ENCODE results near the gene TMEM132D.

Gene TMEM132D

DNA sequence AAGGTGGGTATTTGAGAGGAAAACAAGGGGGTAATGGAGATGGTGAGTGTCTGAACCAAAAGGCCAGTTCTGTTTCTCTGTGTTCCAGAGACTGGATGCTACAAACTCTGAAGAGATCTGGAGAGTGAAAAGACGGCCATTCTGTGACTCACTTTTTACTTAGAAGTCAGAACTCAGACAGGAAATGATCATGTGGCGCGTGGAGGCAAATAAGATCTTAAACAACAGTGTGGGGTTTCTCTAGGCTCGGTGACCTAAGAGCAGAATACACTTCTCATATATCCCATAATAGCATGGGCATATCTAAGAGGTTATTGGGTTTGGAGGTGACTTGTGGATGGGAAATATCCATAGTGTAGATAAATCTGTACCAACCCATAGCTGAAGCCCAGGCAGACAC is 463.5 kb downstream of the TMEM132D start:
- no peak for DNase-seq (ENCODE audit: low read depth)

DNA sequence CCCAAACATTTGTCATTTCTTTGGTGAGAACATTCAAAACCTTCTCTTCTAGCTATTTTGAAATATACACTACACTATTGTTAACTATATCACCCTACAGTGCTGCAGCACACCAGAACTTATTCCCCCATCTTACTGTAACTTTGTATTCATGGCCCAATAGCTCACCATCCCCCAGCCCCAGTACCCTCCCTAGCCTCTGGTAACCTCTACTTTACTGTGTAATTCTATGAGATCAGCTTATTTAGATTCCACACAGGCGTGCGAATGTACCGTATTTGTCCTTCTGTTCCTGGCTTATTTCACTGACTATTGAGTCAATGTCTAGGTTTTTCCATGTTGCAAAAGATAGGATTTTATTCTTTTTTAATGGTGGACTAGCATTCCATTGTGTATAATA is 469.0 kb downstream of the TMEM132D start:
- DNase-seq (ENCODE audit: low read depth), result no peak

DNA sequence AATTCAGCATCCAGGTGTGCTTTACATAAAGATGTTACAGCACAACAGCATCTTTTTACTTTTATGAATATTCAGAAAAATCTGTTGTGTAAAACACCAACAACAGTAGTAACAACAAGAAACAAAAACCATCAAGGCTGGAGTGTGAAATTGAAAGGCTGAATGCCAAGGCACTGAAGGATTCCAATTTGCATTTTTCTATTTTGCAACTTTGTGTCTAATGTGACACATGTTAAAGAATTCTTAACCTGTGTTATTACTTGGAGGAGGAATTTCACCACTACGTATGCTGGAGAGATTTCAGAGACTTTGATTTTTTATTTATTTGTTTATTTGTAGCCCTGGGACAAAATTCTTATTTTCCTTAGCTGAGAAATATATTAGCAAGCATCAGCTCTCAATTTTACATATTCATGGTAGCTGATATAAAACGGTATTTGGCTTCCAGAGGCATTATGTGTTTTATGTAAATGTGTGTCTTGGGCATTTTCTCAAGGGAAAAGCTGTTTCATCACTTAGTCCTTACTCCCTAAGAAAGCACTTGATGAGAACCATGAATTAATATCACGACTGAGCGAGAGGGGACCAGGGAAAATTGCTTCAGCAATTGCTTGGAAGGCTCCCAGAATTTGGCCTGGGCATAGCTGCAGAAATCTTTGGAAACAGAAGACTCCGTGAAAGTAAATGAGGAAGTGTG is 475.4 kb downstream of the TMEM132D start:
- no peak for DNase-seq (ENCODE audit: low read depth)

GRCh38 chr12:129423041-129423580 is 480.7 kb downstream of the TMEM132D start:
- DNase-seq (ENCODE audit: low read depth), result no peak

DNA sequence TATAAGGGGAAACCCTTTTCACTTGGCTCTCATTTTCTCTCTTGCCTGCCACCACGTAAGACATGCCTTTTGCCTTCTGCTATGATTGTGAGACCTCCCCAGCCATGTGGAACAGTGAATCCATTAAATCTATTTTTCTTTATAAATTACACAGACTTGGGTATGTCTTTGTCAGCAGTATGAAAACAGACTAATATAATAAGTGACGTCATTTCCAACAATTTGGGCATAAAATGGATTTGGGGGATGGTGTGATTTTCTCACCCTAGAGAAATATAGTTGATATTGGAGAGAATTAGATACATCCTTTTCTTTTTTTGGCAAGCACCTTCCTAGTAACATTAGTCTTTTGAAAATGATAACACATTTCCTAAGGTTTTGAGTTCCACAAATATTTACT is 490.5 kb downstream of the TMEM132D start:
- DNase-seq (ENCODE audit: low read depth), result no peak

DNA sequence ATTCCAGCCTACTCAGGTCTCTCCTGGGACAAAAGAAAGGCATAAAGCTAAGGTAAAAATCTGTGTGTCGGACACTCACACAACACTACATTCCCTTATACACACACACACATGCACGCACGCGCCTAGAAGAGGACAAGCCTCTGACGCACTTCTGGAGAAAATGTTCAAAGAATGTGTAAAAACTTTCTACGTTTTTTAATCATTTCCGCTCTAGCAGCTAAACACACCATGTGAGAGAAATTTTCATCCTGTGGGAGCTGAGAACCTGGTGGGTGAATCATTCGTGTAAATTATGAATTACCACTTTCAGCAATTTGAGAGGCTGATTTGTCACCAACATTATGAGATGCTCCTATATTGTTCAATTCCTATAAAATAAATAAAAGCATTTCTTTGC is 494.5 kb downstream of the TMEM132D start:
- no peak for DNase-seq (ENCODE audit: low read depth)

- DNase-seq (ENCODE audit: low read depth), result no peak
Observed at GRCh38 chr12:129404556-129404955, 499.3 kb downstream of the TMEM132D start.

- no peak for DNase-seq (ENCODE audit: low read depth)
Observed at GRCh38 chr12:129401572-129401971, 502.3 kb downstream of the TMEM132D start.

- no peak for DNase-seq (ENCODE audit: low read depth)
Observed at GRCh38 chr12:129394177-129394825, 509.5 kb downstream of the TMEM132D start.

- DNase-seq (ENCODE audit: low read depth), result no peak
Observed at GRCh38 chr12:129393357-129393937, 510.4 kb downstream of the TMEM132D start.

GRCh38 chr12:129385637-129385990 is 518.2 kb downstream of the TMEM132D start:
- DNase-seq (ENCODE audit: low read depth), result no peak

DNA sequence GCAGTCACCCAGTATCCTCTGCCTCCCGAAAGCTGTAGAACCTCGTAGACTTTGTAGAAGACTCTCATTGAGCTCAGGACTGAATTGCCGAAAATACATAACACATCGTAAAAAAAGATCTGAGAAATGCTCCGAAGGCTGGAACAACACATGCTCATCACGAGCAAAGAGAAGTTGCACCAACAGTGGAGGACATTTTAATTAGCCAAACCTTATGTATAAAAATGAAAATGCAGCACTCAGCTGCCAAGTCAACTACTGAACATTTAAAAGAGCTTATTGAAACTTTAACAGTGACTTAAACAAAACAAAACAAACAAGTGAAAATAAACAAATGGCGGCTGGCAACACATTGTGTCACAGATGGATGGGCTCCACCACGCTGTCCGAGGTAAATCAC is 519.9 kb downstream of the TMEM132D start:
- DNase-seq (ENCODE audit: low read depth), result no peak

DNA sequence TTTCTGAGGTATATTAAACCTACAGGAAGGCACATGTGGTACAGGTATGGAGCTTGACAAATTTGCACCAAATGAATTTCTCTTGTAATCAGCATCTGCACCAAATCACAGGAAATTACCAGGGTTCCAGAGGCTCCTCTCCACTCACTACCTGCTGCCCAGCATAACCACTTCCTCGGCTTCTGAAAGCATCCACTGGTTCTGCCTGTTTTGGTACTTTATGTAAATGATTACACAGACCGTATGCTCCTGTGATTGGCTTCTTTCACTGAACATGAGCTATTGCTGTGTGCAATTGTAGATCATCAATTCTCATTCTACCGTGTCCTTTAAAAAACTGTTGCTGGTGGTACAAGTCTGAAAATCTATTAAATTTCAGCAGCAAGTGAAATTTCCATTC is 522.1 kb downstream of the TMEM132D start:
- no peak for DNase-seq (ENCODE audit: low read depth)

DNA sequence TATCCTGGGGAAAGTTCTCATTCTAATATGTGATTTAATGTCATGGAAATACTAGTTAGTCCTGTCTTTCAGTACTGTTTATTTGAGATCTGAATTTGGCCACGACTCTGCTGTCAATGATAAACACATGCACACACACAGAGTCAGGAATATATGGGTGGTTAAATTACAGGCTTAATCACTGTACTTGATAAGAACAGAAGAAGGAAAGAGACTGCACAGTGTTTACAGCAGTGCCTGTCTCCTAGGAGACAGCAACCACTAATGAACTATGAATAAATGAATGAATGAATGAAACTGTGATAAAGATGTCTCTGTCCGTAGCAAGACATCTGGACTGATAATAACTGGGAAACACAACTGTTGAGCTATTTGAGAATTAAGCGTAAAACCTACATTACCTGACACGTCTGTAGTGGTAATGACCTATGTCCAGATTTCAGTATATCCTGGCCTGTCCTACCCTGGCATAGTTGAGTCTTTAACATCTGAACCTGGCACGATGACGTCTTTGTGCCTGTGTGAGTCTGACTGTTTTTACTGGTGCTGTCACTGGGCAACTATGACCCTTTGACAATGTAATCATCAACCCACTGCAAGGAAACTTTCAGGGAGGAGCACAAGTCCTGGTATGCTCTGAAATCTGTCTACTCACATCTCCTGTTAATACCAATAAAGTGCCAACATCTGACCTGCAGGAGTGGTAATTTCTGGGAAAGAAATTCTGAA is 524.6 kb downstream of the TMEM132D start:
- DNase-seq (ENCODE audit: low read depth), result no peak

GRCh38 chr12:129378496-129378895 is 525.3 kb downstream of the TMEM132D start:
- no peak for DNase-seq (ENCODE audit: low read depth)

DNA sequence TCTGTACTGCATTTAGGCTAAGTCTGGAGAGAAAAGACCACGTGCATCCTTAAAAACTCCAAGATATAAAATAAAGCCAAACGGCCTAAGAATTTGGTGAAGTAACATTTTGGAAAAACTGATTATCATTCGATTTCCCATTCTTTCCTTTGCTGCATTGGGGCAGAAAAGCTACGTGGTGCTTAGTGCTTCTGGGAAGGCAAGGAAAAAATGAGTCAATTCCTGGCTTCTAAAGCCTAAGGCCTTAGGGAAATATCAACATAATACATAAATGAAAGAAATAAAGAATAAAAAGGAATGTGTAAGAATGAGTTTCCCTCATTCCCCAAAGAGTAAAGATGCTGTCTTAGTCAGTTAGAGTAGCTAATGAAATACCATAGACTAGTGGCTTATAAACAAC is 530.1 kb downstream of the TMEM132D start:
- DNase-seq (ENCODE audit: low read depth), result no peak

- DNase-seq (ENCODE audit: low read depth), result no peak
Observed at GRCh38 chr12:129372876-129373275, 530.9 kb downstream of the TMEM132D start.

DNA sequence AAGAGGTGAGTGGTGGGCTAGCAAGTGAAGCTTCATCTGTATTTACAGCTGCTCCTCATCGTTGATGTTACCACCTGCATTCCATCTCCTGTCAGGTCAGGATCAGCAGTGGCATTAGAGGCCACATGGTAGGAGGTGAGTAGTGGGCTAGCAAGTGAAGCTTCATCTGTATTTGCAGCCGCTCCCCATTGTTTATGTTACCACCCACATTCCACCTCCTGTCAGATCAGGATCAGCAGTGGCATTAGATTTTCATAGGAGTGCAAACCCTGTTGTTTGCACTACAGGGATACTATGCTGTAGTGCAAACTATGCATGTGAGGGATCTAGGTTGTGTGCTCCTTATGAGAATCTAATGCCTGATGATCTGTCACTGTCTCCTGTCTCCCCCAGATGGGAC is 531.5 kb downstream of the TMEM132D start:
- DNase-seq (ENCODE audit: low read depth), result no peak

- DNase-seq (ENCODE audit: low read depth), result no peak
Observed at GRCh38 chr12:129371268-129371667, 532.6 kb downstream of the TMEM132D start.

- no peak for DNase-seq (ENCODE audit: low read depth)
Observed at GRCh38 chr12:129366656-129367055, 537.2 kb downstream of the TMEM132D start.

DNA sequence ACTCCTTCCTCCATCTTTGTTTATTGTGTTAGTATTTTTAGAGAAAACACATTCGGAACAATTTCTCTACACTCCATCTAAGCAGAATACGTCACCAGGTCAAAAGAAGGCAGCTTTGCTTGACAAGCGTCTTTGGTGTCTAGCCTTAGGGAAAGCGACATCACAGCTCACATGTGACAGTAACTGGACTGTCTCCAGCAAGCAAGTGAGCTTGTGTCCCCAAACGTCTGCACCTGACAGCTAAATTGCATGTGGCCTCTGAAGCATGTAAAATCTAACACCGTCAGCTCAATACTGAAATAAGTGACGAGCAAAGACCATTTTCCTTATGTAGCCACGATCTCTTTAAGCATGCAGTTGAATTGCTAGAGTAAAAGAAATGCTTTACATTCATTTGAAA is 540.8 kb downstream of the TMEM132D start:
- DNase-seq (ENCODE audit: low read depth), result no peak

DNA sequence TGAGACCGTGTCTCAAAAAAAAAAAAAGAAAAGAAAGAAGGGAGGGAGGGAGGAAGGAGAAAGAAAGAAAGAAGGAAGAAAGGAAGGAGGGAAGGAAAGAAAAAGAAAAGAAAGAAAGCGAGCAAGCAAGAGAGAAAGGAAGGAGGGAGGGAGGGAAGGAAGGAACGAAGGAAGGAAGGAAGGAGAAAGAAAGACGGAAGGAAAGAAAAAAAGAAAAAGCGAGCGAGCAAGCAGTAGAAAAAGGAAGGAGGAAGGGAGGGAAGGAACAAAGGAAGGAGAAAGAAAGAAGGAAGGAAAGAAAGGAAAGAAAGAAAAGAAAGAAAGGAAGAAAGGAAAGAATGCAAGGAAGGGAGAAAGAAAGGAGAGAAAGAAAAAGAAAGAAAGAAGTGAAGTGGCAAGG is 546.6 kb downstream of the TMEM132D start:
- no peak for DNase-seq (ENCODE audit: low read depth)

GRCh38 chr12:129351481-129351880 is 552.3 kb downstream of the TMEM132D start:
- no peak for DNase-seq (ENCODE audit: low read depth)
